Measurements from ENCODE around the gene CD59. TPM values are rescaled to one million over a fixed set of nuclear protein-coding genes. Genes with fewer than 3 reads are reported as not detected.

CD59 gene
- total and polyA plus RNA-seq, 10 donors, result 21.6 to 281 (median 171) TPM

GRCh38 chr11:33674035-33674814 is 62.0 kb downstream of the CD59 start:
- TF ChIP-seq POLR2A (IDR thresholded peaks at IDR 0.05), result no peak

GRCh38 chr11:33672273-33672672 is 64.0 kb downstream of the CD59 start:
- Histone ChIP-seq H3K27ac (no peak overlapping the region), H3K36me3 (no peaks in the 10 kb centered on the region), H3K4me1 (no peaks in the 10 kb centered on the region), H3K9me3 (peaks cover 0 to 4% (median 0%) of the 10 kb centered on the region in 8 donors), H3K4me3 (no peak overlapping the region), H3K27me3 (replicated peaks in 1 of 7) (no peaks in the 10 kb centered on the region)
- DNase-seq, result no peak
- no peak for TF ChIP-seq CTCF (IDR thresholded peaks at IDR 0.05 in 8 of 11, conservative IDR thresholded peaks at IDR 0.05 in 3 of 11)
- no peak for TF ChIP-seq POLR2AphosphoS5 (IDR thresholded peaks at IDR 0.05)
- TF ChIP-seq POLR2A (IDR thresholded peaks at IDR 0.05), result no peak
- 80 to 87% (median 81%) methylated on average over 4 of the region's 4 CpGs for WGBS, 5 donors
- intact Hi-C loops (cut with DNase I; ENCODE audit: low total_unique reads), result no loop called here

More at GRCh38 chr11:33674035-33674814, 62.0 kb downstream of the CD59 start:
- Histone ChIP-seq H3K9me3 (peaks cover 0 to 13% (median 3%) of the 10 kb centered on the region in 8 donors), H3K27ac (no peak overlapping the region), H3K4me3 (no peak overlapping the region), H3K4me1 (no peaks in the 10 kb centered on the region), H3K36me3 (no peaks in the 10 kb centered on the region), H3K27me3 (replicated peaks in 1 of 7) (no peaks in the 10 kb centered on the region)
- intact Hi-C loops (cut with DNase I; ENCODE audit: low total_unique reads), result no loop called here
- no peak for DNase-seq
- WGBS, 5 donors, result 93 to 98% (median 95%) methylated on average over 3 of the region's 3 CpGs

- Histone ChIP-seq H3K4me1 (no peaks in the 10 kb centered on the region), H3K27ac (no peak overlapping the region), H3K4me3 (no peak overlapping the region), H3K36me3 (no peaks in the 10 kb centered on the region), H3K9me3 (no peaks in the 10 kb centered on the region), H3K27me3 (replicated peaks in 1 of 7) (peaks cover 0 to 8% (median 0%) of the 10 kb centered on the region in 7 donors)
- WGBS, 5 donors, result 64 to 73% (median 67%) methylated on average over 5 of the region's 5 CpGs
- intact Hi-C loops (cut with DNase I; ENCODE audit: low total_unique reads), result no loop called here
- TF ChIP-seq CTCF (IDR thresholded peaks at IDR 0.05 in 8 of 11, conservative IDR thresholded peaks at IDR 0.05 in 3 of 11) (no peak), POLR2A (IDR thresholded peaks at IDR 0.05) (no peak), POLR2AphosphoS5 (IDR thresholded peaks at IDR 0.05) (no peak)
- DNase-seq, result no peak
Observed at GRCh38 chr11:33670250-33671011, 65.8 kb downstream of the CD59 start.

- no peak for DNase-seq
- Histone ChIP-seq H3K4me1 (no peaks in the 10 kb centered on the region), H3K27ac (no peak overlapping the region), H3K9me3 (no peaks in the 10 kb centered on the region), H3K36me3 (no peaks in the 10 kb centered on the region), H3K27me3 (replicated peaks in 1 of 7) (peaks cover 0 to 9% (median 0%) of the 10 kb centered on the region in 7 donors), H3K4me3 (no peak overlapping the region)
- intact Hi-C loops (cut with DNase I; ENCODE audit: low total_unique reads), result no loop called here
- TF ChIP-seq POLR2A (IDR thresholded peaks at IDR 0.05), result no peak
- TF ChIP-seq CTCF (IDR thresholded peaks at IDR 0.05 in 8 of 11, conservative IDR thresholded peaks at IDR 0.05 in 3 of 11), result no peak
- 78 to 91% (median 83%) methylated on average over 5 of the region's 5 CpGs for WGBS, 5 donors
Observed at GRCh38 chr11:33669598-33670249, 66.5 kb downstream of the CD59 start.
